ENCODE measurements around the gene RPL28. TPM values are rescaled to one million over a fixed set of nuclear protein-coding genes. Genes with fewer than 3 reads are reported as not detected.

Gene RPL28
- total RNA-seq, 1 donor from 2014 or later = 229 TPM

GRCh38 chr19:55437410-55437809 lies 51.7 kb downstream of the RPL28 start:
- Histone ChIP-seq H3K4me3 (ENCODE audit: low read length in 3 of 3) (no peak overlapping the region), H3K36me3 (ENCODE audit: control insufficient read depth in 3 of 3, insufficient read depth in 3 of 3, low read length in 3 of 3) (no peaks in the 10 kb centered on the region), H3K4me1 (ENCODE audit: control insufficient read depth in 3 of 3, insufficient read depth in 3 of 3, low read length in 3 of 3) (peaks cover 3 to 11% (median 3%) of the 10 kb centered on the region in 3 donors), H3K9ac (ENCODE audit: low read depth in 1 of 3, low read length in 3 of 3) (no peak overlapping the region), H3K27me3 (ENCODE audit: control insufficient read depth in 3 of 3, insufficient read depth in 3 of 3, low read length in 3 of 3) (peaks cover 73 to 83% (median 74%) of the 10 kb centered on the region in 3 donors), H3K9me3 (ENCODE audit: control insufficient read depth in 3 of 3, low read length in 3 of 3) (no peaks in the 10 kb centered on the region), H3K27ac (ENCODE audit: low read depth, low read length) (no peak overlapping the region)

- no peak overlapping the region for H3K9ac ChIP-seq (ENCODE audit: low read depth in 1 of 3, low read length in 3 of 3)
- H3K36me3 ChIP-seq (ENCODE audit: control insufficient read depth in 3 of 3, insufficient read depth in 3 of 3, low read length in 3 of 3) = no peaks in the 10 kb centered on the region
- peaks cover 70 to 76% (median 71%) of the 10 kb centered on the region in 3 donors for H3K27me3 ChIP-seq (ENCODE audit: control insufficient read depth in 3 of 3, insufficient read depth in 3 of 3, low read length in 3 of 3)
- H3K9me3 ChIP-seq (ENCODE audit: control insufficient read depth in 3 of 3, low read length in 3 of 3) = no peaks in the 10 kb centered on the region
- H3K4me1 ChIP-seq (ENCODE audit: control insufficient read depth in 3 of 3, insufficient read depth in 3 of 3, low read length in 3 of 3) = peaks cover 3 to 11% (median 3%) of the 10 kb centered on the region in 3 donors
- no peak overlapping the region for H3K27ac ChIP-seq (ENCODE audit: low read depth, low read length)
- H3K4me3 ChIP-seq (ENCODE audit: low read length in 3 of 3) = no peak overlapping the region
These were observed 53.3 kb downstream of the RPL28 start for GRCh38 chr19:55439052-55439451.

- Histone ChIP-seq H3K4me1 (ENCODE audit: control insufficient read depth in 3 of 3, insufficient read depth in 3 of 3, low read length in 3 of 3) (peaks cover 3 to 11% (median 3%) of the 10 kb centered on the region in 3 donors), H3K4me3 (ENCODE audit: low read length in 3 of 3) (no peak overlapping the region), H3K9ac (ENCODE audit: low read depth in 1 of 3, low read length in 3 of 3) (no peak overlapping the region), H3K27me3 (ENCODE audit: control insufficient read depth in 3 of 3, insufficient read depth in 3 of 3, low read length in 3 of 3) (peaks cover 72 to 76% (median 74%) of the 10 kb centered on the region in 3 donors), H3K36me3 (ENCODE audit: control insufficient read depth in 3 of 3, insufficient read depth in 3 of 3, low read length in 3 of 3) (no peaks in the 10 kb centered on the region), H3K9me3 (ENCODE audit: control insufficient read depth in 3 of 3, low read length in 3 of 3) (no peaks in the 10 kb centered on the region), H3K27ac (ENCODE audit: low read depth, low read length) (no peak overlapping the region)
These were observed 54.8 kb downstream of the RPL28 start for GRCh38 chr19:55440411-55441105.

- H3K36me3 ChIP-seq (ENCODE audit: control insufficient read depth in 3 of 3, insufficient read depth in 3 of 3, low read length in 3 of 3) = no peaks in the 10 kb centered on the region
These were observed 55.6 kb downstream of the RPL28 start for GRCh38 chr19:55441319-55441691.

GRCh38 chr19:55441692-55442321 lies 56.1 kb downstream of the RPL28 start:
- Histone ChIP-seq H3K9me3 (ENCODE audit: control insufficient read depth in 3 of 3, low read length in 3 of 3) (no peaks in the 10 kb centered on the region), H3K27me3 (ENCODE audit: control insufficient read depth in 3 of 3, insufficient read depth in 3 of 3, low read length in 3 of 3) (peaks cover 78 to 82% (median 80%) of the 10 kb centered on the region in 3 donors), H3K36me3 (ENCODE audit: control insufficient read depth in 3 of 3, insufficient read depth in 3 of 3, low read length in 3 of 3) (no peaks in the 10 kb centered on the region), H3K9ac (ENCODE audit: low read depth in 1 of 3, low read length in 3 of 3) (no peak overlapping the region), H3K4me1 (ENCODE audit: control insufficient read depth in 3 of 3, insufficient read depth in 3 of 3, low read length in 3 of 3) (peaks cover 3 to 11% (median 3%) of the 10 kb centered on the region in 3 donors), H3K4me3 (ENCODE audit: low read length in 3 of 3) (no peak overlapping the region), H3K27ac (ENCODE audit: low read depth, low read length) (no peak overlapping the region)

More at GRCh38 chr19:55441319-55441691, 55.6 kb downstream of the RPL28 start:
- Histone ChIP-seq H3K9me3 (ENCODE audit: control insufficient read depth in 3 of 3, low read length in 3 of 3) (no peaks in the 10 kb centered on the region), H3K4me3 (ENCODE audit: low read length in 3 of 3) (no peak overlapping the region), H3K4me1 (ENCODE audit: control insufficient read depth in 3 of 3, insufficient read depth in 3 of 3, low read length in 3 of 3) (peaks cover 3 to 11% (median 3%) of the 10 kb centered on the region in 3 donors), H3K27me3 (ENCODE audit: control insufficient read depth in 3 of 3, insufficient read depth in 3 of 3, low read length in 3 of 3) (peaks cover 77 to 78% (median 78%) of the 10 kb centered on the region in 3 donors), H3K27ac (ENCODE audit: low read depth, low read length) (no peak overlapping the region), H3K9ac (ENCODE audit: low read depth in 1 of 3, low read length in 3 of 3) (no peak overlapping the region)

- Histone ChIP-seq H3K9me3 (ENCODE audit: control insufficient read depth in 3 of 3, low read length in 3 of 3) (no peaks in the 10 kb centered on the region), H3K4me3 (ENCODE audit: low read length in 3 of 3) (no peak overlapping the region), H3K27ac (ENCODE audit: low read depth, low read length) (no peak overlapping the region), H3K9ac (ENCODE audit: low read depth in 1 of 3, low read length in 3 of 3) (no peak overlapping the region), H3K4me1 (ENCODE audit: control insufficient read depth in 3 of 3, insufficient read depth in 3 of 3, low read length in 3 of 3) (peaks cover 3 to 11% (median 3%) of the 10 kb centered on the region in 3 donors), H3K36me3 (ENCODE audit: control insufficient read depth in 3 of 3, insufficient read depth in 3 of 3, low read length in 3 of 3) (no peaks in the 10 kb centered on the region), H3K27me3 (ENCODE audit: control insufficient read depth in 3 of 3, insufficient read depth in 3 of 3, low read length in 3 of 3) (peaks cover 78 to 83% (median 80%) of the 10 kb centered on the region in 3 donors)
These were observed 56.7 kb downstream of the RPL28 start for GRCh38 chr19:55442372-55442961.

GRCh38 chr19:55443045-55443823 lies 57.5 kb downstream of the RPL28 start, which contains the start of gene SHISA7:
SHISA7 (minus strand) TSS chr19:55443300; CDS start chr19:55442863, 437 bp downstream.
- Histone ChIP-seq H3K4me3 (ENCODE audit: low read length in 3 of 3) (no peak within 1 kb of the TSS), H3K4me1 (ENCODE audit: control insufficient read depth in 3 of 3, insufficient read depth in 3 of 3, low read length in 3 of 3) (peaks cover 3 to 11% (median 5%) of the 10 kb centered on the region in 3 donors), H3K9ac (ENCODE audit: low read depth in 1 of 3, low read length in 3 of 3) (no peak within 1 kb of the TSS), H3K27ac (ENCODE audit: low read depth, low read length) (no peak within 1 kb of the TSS), H3K27me3 (ENCODE audit: control insufficient read depth in 3 of 3, insufficient read depth in 3 of 3, low read length in 3 of 3) (peaks cover 82 to 84% (median 83%) of the 10 kb centered on the region in 3 donors), H3K36me3 (ENCODE audit: control insufficient read depth in 3 of 3, insufficient read depth in 3 of 3, low read length in 3 of 3) (no peaks in the 10 kb centered on the region), H3K9me3 (ENCODE audit: control insufficient read depth in 3 of 3, low read length in 3 of 3) (no peaks in the 10 kb centered on the region)

- no peak overlapping the region for H3K4me3 ChIP-seq (ENCODE audit: low read length in 3 of 3)
- peaks cover 81 to 83% (median 82%) of the 10 kb centered on the region in 3 donors for H3K27me3 ChIP-seq (ENCODE audit: control insufficient read depth in 3 of 3, insufficient read depth in 3 of 3, low read length in 3 of 3)
These were observed 58.2 kb downstream of the RPL28 start for GRCh38 chr19:55443824-55444480.

GRCh38 chr19:55444646-55445045 lies 58.9 kb downstream of the RPL28 start:
- Histone ChIP-seq H3K36me3 (ENCODE audit: control insufficient read depth in 3 of 3, insufficient read depth in 3 of 3, low read length in 3 of 3) (no peaks in the 10 kb centered on the region), H3K27me3 (ENCODE audit: control insufficient read depth in 3 of 3, insufficient read depth in 3 of 3, low read length in 3 of 3) (peaks cover 81 to 82% (median 82%) of the 10 kb centered on the region in 3 donors), H3K9ac (ENCODE audit: low read depth in 1 of 3, low read length in 3 of 3) (no peak overlapping the region)

More at GRCh38 chr19:55443824-55444480, 58.2 kb downstream of the RPL28 start:
- no peak overlapping the region for H3K27ac ChIP-seq (ENCODE audit: low read depth, low read length)
- peaks cover 3 to 11% (median 5%) of the 10 kb centered on the region in 3 donors for H3K4me1 ChIP-seq (ENCODE audit: control insufficient read depth in 3 of 3, insufficient read depth in 3 of 3, low read length in 3 of 3)
- no peaks in the 10 kb centered on the region for H3K9me3 ChIP-seq (ENCODE audit: control insufficient read depth in 3 of 3, low read length in 3 of 3)
- no peaks in the 10 kb centered on the region for H3K36me3 ChIP-seq (ENCODE audit: control insufficient read depth in 3 of 3, insufficient read depth in 3 of 3, low read length in 3 of 3)
- no peak overlapping the region for H3K9ac ChIP-seq (ENCODE audit: low read depth in 1 of 3, low read length in 3 of 3)

More at GRCh38 chr19:55444646-55445045, 58.9 kb downstream of the RPL28 start:
- H3K9me3 ChIP-seq (ENCODE audit: control insufficient read depth in 3 of 3, low read length in 3 of 3) = no peaks in the 10 kb centered on the region
- no peak overlapping the region for H3K27ac ChIP-seq (ENCODE audit: low read depth, low read length)
- no peak overlapping the region for H3K4me3 ChIP-seq (ENCODE audit: low read length in 3 of 3)
- H3K4me1 ChIP-seq (ENCODE audit: control insufficient read depth in 3 of 3, insufficient read depth in 3 of 3, low read length in 3 of 3) = peaks cover 3 to 11% (median 5%) of the 10 kb centered on the region in 3 donors

Measured in skeletal muscle tissue (tissue), 4 donors.